Right atrium auricular region (tissue), 2 donors: ENCODE results near the gene PCNX4. TPM values are rescaled to one million over a fixed set of nuclear protein-coding genes. Genes with fewer than 3 reads are reported as not detected.

Experiments
- DNase-seq: peaks from one replicate; pipeline ENCODE4 v3.0.0-alpha.2; 2019; ENCODE audit warnings: low spot score
- H3K27ac ChIP-seq, 2 donors: fragments of 200-600 bp; sonication (generic); 1 replicate in 1 of 2; 2 replicates in 1 of 2; pipeline ENCODE4 v1.5.1; 2016 to 2019
- H3K27me3 ChIP-seq, 2 donors: fragments of 200-600 bp; sonication (generic); one replicate each; pipeline versions ENCODE4 v1.5.1 to v1.6.0; 2017 to 2019
- H3K36me3 ChIP-seq: fragments of 200-600 bp; sonication (generic); one replicate; pipeline ENCODE4 v1.5.1; 2016
- H3K4me1 ChIP-seq, 2 donors: fragments of 200-600 bp; sonication (generic); one replicate each; pipeline versions ENCODE4 v1.5.1 to v1.6.0; 2017 to 2019
- H3K4me3 ChIP-seq, 2 donors: fragments of 200-600 bp; sonication (generic); 1 replicate in 1 of 2; 2 replicates in 1 of 2; pipeline ENCODE4 v1.5.1; 2017 to 2019; ENCODE audit warnings: mild to moderate bottlenecking in 1 of 2, moderate library complexity in 1 of 2
- H3K9me3 ChIP-seq, 2 donors: fragments of 200-600 bp; sonication (generic); one replicate each; pipeline ENCODE4 v1.5.1; 2019
- total RNA-seq, 2 donors: library from RNA; depleted of rRNA; stranded (reverse); fragments of >200 nt; gene quantifications; one replicate each; pipeline ENCODE4 v1.1.0, GENCODE V29; 2016
- TF ChIP-seq, protein P1 (sequence below), 2 donors: fragments of 200-600 bp; sonication (generic); IDR thresholded peaks; one replicate each; pipeline ENCODE4 v1.5.1; 2019; ENCODE audit warnings: antibody characterized with exemption in 2 of 2

The PCNX4 gene
- total RNA-seq, 2 donors from 2014 or later, result 63.2 to 65.0 TPM

DNA sequence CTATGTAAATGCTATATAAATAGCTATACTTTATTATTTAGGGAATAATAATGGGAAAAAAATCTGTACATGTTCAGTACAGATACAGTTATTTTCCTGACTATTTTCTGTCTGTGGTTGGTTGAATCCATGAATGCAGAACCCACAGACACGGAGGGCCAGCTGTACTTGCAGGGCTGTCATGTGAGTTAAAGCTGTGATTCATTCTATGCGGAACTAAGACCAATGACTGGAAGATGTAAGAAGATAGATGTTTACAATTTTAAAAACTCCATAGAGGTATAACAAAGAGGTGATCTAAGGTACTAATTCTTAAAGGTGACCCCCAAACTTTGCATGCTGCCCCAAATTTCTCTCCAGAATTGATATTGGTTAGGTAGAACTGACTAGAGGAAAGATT lies 14.6 kb downstream of the PCNX4 start:
- Histone ChIP-seq H3K36me3 (peaks cover 23% of the 10 kb centered on the region), H3K9me3 (no peaks in the 10 kb centered on the region), H3K27me3 (no peaks in the 10 kb centered on the region), H3K4me3 (no peak overlapping the region), H3K27ac (no peak overlapping the region), H3K4me1 (peaks cover 0 to 25% of the 10 kb centered on the region in 2 donors)
- TF ChIP-seq, protein P1, sequence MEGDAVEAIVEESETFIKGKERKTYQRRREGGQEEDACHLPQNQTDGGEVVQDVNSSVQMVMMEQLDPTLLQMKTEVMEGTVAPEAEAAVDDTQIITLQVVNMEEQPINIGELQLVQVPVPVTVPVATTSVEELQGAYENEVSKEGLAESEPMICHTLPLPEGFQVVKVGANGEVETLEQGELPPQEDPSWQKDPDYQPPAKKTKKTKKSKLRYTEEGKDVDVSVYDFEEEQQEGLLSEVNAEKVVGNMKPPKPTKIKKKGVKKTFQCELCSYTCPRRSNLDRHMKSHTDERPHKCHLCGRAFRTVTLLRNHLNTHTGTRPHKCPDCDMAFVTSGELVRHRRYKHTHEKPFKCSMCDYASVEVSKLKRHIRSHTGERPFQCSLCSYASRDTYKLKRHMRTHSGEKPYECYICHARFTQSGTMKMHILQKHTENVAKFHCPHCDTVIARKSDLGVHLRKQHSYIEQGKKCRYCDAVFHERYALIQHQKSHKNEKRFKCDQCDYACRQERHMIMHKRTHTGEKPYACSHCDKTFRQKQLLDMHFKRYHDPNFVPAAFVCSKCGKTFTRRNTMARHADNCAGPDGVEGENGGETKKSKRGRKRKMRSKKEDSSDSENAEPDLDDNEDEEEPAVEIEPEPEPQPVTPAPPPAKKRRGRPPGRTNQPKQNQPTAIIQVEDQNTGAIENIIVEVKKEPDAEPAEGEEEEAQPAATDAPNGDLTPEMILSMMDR (IDR thresholded peaks at IDR 0.05), result no peak
- DNase-seq, result no peak

DNA sequence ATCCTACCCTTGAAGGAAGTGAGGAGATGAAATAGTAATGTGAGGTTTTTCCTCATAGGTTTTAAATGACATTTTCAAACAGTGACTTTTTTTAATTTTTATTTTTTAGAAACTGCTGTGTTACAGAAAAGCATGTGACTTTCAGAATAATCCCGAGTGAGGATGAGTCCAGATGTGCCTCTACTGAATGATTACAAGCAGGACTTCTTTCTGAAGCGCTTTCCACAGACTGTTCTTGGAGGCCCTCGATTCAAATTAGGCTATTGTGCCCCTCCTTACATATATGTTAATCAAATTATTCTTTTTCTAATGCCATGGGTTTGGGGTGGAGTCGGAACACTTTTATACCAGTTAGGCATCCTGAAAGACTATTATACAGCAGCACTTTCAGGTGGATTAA lies 15.8 kb downstream of the PCNX4 start:
- DNase-seq, result no peak
- Histone ChIP-seq H3K9me3 (no peaks in the 10 kb centered on the region), H3K4me3 (no peak overlapping the region), H3K27ac (no peak overlapping the region), H3K4me1 (peaks cover 0 to 22% of the 10 kb centered on the region in 2 donors), H3K36me3 (peaks cover 23% of the 10 kb centered on the region), H3K27me3 (no peaks in the 10 kb centered on the region)
- TF ChIP-seq, protein P1 (IDR thresholded peaks at IDR 0.05), result no peak

DNA sequence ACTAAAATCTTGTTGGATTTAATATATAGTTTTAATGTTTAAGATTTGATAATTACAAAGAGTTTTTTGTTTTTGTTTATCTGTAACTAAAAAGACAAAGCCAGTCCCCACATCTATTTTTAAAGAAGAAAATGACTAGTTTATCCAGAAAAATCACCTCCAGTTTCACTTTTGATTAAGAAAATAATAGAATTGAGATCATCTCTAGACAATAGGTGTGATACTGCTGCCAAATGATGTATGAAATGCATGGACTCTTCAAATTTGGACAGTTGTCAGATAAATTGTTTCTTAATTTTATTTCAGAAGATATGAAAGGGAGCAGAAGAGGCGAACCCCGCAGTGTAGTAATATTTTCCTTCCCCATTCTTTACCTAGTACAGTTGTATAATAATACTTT lies 20.0 kb downstream of the PCNX4 start:
- Histone ChIP-seq H3K9me3 (no peaks in the 10 kb centered on the region), H3K36me3 (peaks cover 39% of the 10 kb centered on the region), H3K27ac (no peak overlapping the region), H3K27me3 (no peaks in the 10 kb centered on the region), H3K4me3 (no peak overlapping the region), H3K4me1 (no peaks in the 10 kb centered on the region)
- DNase-seq, result no peak
- TF ChIP-seq, protein P1 (IDR thresholded peaks at IDR 0.05), result no peak

DNA sequence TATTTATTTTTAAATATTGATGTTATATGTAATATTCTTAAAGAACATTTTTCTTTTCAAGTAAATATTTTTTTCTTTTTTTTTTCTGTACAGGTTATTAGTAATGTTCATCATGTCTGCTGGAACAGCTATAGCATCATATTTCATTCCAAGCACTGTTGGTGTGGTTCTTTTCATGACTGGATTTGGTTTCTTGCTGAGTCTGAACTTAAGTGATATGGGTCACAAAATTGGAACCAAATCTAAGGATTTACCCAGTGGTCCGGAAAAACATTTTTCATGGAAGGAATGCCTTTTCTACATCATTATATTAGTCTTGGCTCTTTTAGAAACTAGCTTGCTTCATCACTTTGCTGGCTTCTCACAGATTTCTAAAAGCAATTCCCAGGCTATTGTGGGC lies 23.2 kb downstream of the PCNX4 start:
- H3K27me3 ChIP-seq, result no peaks in the 10 kb centered on the region
- no peak for DNase-seq
- H3K4me1 ChIP-seq, result no peaks in the 10 kb centered on the region
- H3K36me3 ChIP-seq, result peaks cover 46% of the 10 kb centered on the region
- no peaks in the 10 kb centered on the region for H3K9me3 ChIP-seq
- H3K27ac ChIP-seq, result no peak overlapping the region
- TF ChIP-seq, protein P1 (IDR thresholded peaks at IDR 0.05), result no peak
- no peak overlapping the region for H3K4me3 ChIP-seq

DNA sequence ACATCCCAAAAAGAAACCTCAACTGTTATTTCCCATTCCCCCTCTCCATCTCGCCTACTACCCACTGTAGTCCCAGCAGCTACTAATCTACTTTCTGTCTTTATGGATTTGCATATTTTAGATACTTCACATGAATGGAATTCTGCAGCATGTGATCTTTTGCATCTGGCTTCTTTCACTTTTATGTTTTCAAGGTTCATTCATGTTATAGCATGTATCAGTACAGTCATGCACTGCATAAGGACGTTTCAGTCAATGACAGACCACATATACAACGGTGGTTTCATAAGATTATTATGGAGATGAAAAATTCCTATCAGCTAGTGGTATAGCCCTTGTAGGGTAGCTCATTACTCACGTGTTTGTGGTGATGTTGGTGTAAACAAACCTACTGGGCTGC lies 24.5 kb downstream of the PCNX4 start:
- H3K9me3 ChIP-seq, result no peaks in the 10 kb centered on the region
- no peaks in the 10 kb centered on the region for H3K27me3 ChIP-seq
- H3K4me1 ChIP-seq, result no peaks in the 10 kb centered on the region
- peaks cover 47% of the 10 kb centered on the region for H3K36me3 ChIP-seq
- no peak for DNase-seq
- H3K27ac ChIP-seq, result no peak overlapping the region
- TF ChIP-seq, protein P1 (IDR thresholded peaks at IDR 0.05), result no peak
- H3K4me3 ChIP-seq, result no peak overlapping the region

DNA sequence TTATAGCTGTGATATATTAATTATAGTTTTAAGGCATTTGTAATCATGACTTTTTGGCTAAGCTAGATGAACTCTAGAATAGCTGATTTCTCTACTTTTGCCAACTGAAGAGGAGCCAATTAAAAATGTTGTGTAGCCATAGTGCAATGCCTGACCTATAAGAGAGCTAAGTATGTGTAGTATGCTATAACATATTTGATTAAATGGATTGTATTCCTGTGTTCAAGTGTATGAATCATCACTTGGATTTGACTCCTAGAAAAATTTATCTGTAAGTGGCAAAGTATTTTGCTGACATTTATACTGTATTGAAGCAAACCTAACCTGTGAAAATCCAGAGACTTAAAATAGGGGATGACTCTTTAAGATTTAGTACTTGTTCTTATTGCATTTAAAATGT lies 34.2 kb downstream of the PCNX4 start:
- Histone ChIP-seq H3K9me3 (no peaks in the 10 kb centered on the region), H3K4me3 (no peak overlapping the region), H3K36me3 (peaks cover 72% of the 10 kb centered on the region), H3K4me1 (no peaks in the 10 kb centered on the region), H3K27ac (no peak overlapping the region), H3K27me3 (no peaks in the 10 kb centered on the region)
- no peak for DNase-seq
- TF ChIP-seq, protein P1 (IDR thresholded peaks at IDR 0.05), result no peak
